ENCODE measurements around the gene POM121L2. TPM values are rescaled to one million over a fixed set of nuclear protein-coding genes. Genes with fewer than 3 reads are reported as not detected.

The POM121L2 gene
- total and polyA plus RNA-seq, 2 donors, result 0.03 TPM; not detected in 1

DNA sequence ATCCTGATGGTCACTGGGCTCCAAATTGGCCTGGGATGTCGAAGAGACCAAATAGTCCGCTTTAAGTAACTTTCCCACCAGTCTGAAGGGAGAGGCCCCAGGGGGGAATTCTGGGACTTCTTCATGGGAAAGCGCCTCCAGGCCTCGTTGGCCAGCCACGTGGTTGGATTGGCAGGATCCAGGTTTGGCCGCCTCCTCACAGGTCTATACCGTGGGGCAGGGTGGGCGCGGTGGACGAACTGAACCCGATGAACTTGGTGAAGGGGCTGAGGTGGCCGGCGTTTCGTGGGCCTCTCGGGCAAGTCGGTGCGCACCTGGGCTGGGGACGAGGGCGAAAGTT lies 297 bp downstream of the POM121L2 start:
- WGBS, result 10% methylated on average over 19 of the region's 19 CpGs
- Histone ChIP-seq H3K4me1 (ENCODE audit: insufficient read depth) (no peaks in the 10 kb centered on the region), H3K27ac (ENCODE audit: low read depth) (no peak overlapping the region), H3K4me3 (ENCODE audit: low read depth, low read length) (no peak overlapping the region), H3K36me3 (ENCODE audit: insufficient read depth) (no peaks in the 10 kb centered on the region)
- DNase-seq (ENCODE audit: extremely low spot score), result no peak

GRCh38 chr6:27303613-27304272 lies 8.3 kb downstream of the POM121L2 start:
- DNase-seq (ENCODE audit: extremely low spot score), result no peak
- Histone ChIP-seq H3K36me3 (ENCODE audit: insufficient read depth) (no peaks in the 10 kb centered on the region), H3K27ac (ENCODE audit: low read depth) (no peak overlapping the region), H3K4me1 (ENCODE audit: insufficient read depth) (no peaks in the 10 kb centered on the region), H3K4me3 (ENCODE audit: low read depth, low read length) (no peak overlapping the region)
- 32% methylated on average over 16 of the region's 16 CpGs for WGBS

DNA sequence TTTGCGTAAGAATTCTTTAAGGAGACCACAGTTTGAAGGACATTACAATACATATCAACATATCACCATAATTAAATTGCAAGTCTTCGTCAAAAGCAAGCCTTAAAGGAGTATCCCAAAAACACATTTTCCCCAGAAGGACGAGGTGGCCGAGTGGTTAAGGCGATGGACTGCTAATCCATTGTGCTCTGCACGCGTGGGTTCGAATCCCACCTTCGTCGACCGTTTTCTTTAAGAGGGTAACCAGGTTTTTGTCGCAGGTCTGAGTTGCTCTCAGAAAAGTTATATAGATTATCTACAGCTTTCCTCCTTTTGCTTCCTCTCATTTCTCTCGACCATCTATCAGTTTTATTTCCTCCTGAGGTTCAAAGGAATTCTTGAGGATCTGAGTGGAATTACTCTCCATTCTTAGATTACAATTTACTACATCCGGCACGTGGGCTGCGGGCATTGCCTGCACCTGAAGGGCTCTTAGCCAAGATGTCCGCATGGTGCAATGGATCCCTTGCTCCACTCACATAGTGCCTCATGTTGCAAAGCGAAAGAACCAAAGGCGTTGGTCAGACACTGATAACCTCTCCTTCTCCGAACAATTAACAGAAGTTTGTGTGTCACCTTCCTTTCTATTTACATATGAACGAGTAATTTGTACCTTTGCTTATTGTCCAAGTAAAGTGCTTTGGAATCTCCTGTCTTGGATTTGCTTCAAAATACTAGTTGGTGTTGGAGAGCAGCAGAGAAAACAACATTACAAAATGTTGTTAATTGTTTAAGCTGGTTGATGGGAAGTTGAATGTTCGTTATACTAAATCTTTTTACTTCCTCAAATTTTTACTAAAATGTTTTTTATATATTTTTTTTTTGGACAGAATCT lies 14.0 kb downstream of the POM121L2 start:
- Histone ChIP-seq H3K4me1 (ENCODE audit: insufficient read depth) (no peaks in the 10 kb centered on the region), H3K4me3 (ENCODE audit: low read depth, low read length) (no peak overlapping the region), H3K27ac (ENCODE audit: low read depth) (no peak overlapping the region), H3K36me3 (ENCODE audit: insufficient read depth) (no peaks in the 10 kb centered on the region)
- DNase-seq (ENCODE audit: extremely low spot score), result no peak
- WGBS, result 20% methylated on average over 22 of the region's 22 CpGs

DNA sequence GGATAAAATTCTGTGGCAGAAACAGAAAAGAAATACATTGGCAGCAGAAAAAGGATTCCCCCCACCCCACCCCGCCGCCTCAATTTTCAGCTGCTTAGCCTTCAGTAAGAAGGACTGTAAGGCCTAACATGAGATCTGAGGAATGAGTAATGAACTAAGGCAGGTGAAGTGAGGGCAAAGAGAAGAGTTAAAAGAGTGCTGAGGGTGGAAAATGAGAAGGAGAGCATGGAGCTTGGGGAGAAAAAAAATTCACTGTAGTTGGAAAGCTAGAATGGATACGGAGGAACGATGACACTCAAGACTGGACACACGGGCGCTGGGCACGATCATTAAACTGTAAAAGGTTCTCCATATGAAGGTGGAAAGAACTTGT lies 14.6 kb downstream of the POM121L2 start:
- Histone ChIP-seq H3K4me1 (ENCODE audit: insufficient read depth) (no peaks in the 10 kb centered on the region), H3K27ac (ENCODE audit: low read depth) (no peak overlapping the region), H3K4me3 (ENCODE audit: low read depth, low read length) (no peak overlapping the region), H3K36me3 (ENCODE audit: insufficient read depth) (no peaks in the 10 kb centered on the region)
- 11% methylated on average over 7 of the region's 7 CpGs for WGBS
- DNase-seq (ENCODE audit: extremely low spot score), result no peak

DNA sequence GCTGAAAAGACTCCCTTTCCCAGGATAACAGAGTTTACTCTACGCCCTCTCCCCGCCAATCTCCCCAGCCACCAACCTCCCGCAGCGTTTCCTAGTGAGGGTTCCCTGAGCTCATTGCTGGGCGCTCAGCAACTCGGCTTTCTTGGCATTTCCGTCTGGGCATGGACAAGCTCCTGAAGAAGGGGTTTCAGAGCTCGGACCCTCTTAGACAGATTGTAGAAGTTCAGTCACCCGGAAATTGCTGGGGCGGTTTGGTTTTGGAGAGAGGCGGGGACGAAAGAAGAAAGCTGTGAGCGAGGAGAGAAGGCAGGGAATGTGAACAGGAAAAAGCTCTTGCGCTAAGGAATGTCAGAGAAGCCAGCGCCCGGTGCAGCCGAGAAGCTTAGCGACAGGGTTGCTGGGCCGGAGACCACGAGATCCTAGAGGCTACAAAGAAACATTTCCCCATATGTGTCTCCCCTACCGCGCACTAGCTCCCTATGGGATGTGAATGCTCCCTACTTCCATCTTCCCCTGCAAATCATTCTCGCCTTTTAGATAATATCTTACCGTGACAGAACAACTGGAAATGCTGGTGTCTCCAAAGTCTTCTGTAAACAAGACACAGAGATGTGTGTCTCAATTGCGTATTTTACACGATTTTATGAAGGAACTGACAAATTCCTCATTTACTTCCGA lies 15.8 kb downstream of the POM121L2 start:
- 2% methylated on average over 27 of the region's 27 CpGs for WGBS
- no peak overlapping the region for H3K27ac ChIP-seq (ENCODE audit: low read depth)
- no peak overlapping the region for H3K4me3 ChIP-seq (ENCODE audit: low read depth, low read length)
- no peak for DNase-seq (ENCODE audit: extremely low spot score)
- H3K4me1 ChIP-seq (ENCODE audit: insufficient read depth), result no peaks in the 10 kb centered on the region
- no peaks in the 10 kb centered on the region for H3K36me3 ChIP-seq (ENCODE audit: insufficient read depth)

GRCh38 chr6:27295301-27296079 lies 16.6 kb downstream of the POM121L2 start:
- no peak overlapping the region for H3K27ac ChIP-seq (ENCODE audit: low read depth)
- H3K36me3 ChIP-seq (ENCODE audit: insufficient read depth), result no peaks in the 10 kb centered on the region
- H3K4me3 ChIP-seq (ENCODE audit: low read depth, low read length), result no peak overlapping the region
- 4% methylated on average over 20 of the region's 20 CpGs for WGBS
- no peaks in the 10 kb centered on the region for H3K4me1 ChIP-seq (ENCODE audit: insufficient read depth)
- DNase-seq (ENCODE audit: extremely low spot score), result no peak

DNA sequence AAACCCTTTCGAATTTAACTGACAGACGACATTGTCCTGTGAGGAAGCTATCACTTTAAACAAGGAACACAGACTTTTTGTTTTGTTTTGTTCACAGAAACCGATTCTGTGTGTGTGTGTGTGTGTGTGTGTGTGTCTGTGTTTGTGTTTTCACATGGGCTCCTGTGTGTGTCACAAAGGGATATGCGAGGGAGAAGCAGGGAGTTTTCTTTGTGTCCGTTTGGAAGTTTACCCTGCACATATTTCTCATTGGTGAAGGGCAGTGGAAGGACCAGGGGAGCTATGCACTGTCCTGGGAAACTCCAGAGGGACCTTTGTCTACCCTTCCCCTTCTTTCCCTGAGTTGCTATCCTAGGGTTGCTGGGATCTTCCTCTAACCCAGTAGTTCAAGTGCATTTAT lies 17.7 kb downstream of the POM121L2 start:
- H3K4me3 ChIP-seq (ENCODE audit: low read depth, low read length), result no peak overlapping the region
- no peak for DNase-seq (ENCODE audit: extremely low spot score)
- H3K4me1 ChIP-seq (ENCODE audit: insufficient read depth), result no peaks in the 10 kb centered on the region
- H3K27ac ChIP-seq (ENCODE audit: low read depth), result no peak overlapping the region
- no peaks in the 10 kb centered on the region for H3K36me3 ChIP-seq (ENCODE audit: insufficient read depth)
- WGBS, result 20% methylated on average over 5 of the region's 5 CpGs

DNA sequence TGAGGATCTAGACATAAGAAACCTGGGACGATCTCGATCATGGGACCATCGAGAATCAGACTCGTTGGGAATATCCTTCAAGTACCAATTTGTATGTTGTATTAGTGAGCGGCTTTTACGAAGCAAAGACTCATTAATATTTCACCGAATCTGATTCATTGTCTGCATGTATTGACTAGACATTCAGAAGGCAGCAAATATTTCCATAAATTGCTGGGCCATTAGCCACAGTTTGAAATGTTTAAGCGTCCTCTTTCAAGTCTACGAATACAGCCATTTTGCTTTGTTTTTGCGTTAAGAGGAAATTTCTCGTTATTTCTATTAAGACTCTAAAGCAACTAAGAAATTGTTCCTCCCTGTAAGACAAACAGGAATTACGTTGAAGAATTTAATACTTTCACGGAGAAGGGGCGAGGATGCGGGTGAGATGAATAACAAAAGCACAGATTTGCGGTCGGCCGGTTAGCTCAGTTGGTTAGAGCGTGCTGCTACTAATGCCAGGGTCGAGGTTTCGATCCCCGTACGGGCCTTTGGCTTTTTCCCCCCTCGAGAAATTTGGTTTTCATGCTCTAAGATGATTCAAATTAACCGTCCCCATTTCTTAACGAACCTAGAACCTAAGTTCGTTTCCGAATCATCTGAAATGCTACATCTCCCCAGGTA lies 18.5 kb downstream of the POM121L2 start:
- no peak overlapping the region for H3K4me3 ChIP-seq (ENCODE audit: low read depth, low read length)

GRCh38 chr6:27290850-27291208 lies 21.2 kb downstream of the POM121L2 start:
- DNase-seq (ENCODE audit: extremely low spot score), result no peak
- Histone ChIP-seq H3K27ac (ENCODE audit: low read depth) (no peak overlapping the region), H3K4me3 (ENCODE audit: low read depth, low read length) (no peak overlapping the region), H3K36me3 (ENCODE audit: insufficient read depth) (no peaks in the 10 kb centered on the region), H3K4me1 (ENCODE audit: insufficient read depth) (no peaks in the 10 kb centered on the region)
- 9% methylated on average over 10 of the region's 10 CpGs for WGBS

More for the DNA sequence above, 18.5 kb downstream of the POM121L2 start:
- H3K27ac ChIP-seq (ENCODE audit: low read depth), result no peak overlapping the region
- no peak for DNase-seq (ENCODE audit: extremely low spot score)
- H3K4me1 ChIP-seq (ENCODE audit: insufficient read depth), result no peaks in the 10 kb centered on the region
- WGBS, result 16% methylated on average over 28 of the region's 28 CpGs
- H3K36me3 ChIP-seq (ENCODE audit: insufficient read depth), result no peaks in the 10 kb centered on the region

DNA sequence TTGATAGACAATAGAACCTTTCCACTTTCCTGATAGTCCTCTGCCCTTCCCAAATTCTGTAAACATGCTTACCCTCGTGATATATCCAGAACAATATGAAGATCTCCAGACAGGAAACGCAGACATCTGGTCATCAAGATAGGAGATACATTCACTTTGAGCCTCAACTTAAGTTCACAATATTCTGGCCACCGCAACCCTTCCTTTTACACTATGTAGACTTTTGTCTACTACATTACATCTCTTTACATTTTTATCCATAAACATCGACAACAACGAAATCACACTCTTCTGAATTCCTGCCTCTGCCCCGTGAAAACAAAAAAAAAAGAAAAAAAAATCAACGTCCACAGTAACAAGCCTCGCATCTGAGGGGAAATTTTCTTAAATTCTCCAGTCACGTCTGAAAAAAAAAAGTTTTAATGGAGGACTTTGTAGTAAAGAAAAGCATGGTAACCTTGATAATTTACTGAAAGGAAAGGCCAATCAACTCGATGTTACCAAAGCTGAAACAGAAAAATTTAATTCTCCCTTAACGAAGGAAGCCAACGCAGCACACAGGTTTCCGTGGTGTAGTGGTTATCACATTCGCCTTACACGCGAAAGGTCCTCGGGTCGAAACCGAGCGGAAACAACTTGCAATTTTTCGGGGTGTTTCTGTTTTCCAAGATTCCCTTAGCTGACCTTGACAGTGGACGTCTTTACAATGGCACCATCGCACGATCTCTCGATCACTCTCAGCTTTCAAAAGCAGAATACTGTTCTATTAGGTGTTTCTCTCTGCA lies 21.8 kb downstream of the POM121L2 start:
- no peak overlapping the region for H3K27ac ChIP-seq (ENCODE audit: low read depth)
- DNase-seq (ENCODE audit: extremely low spot score), result no peak
- H3K4me3 ChIP-seq (ENCODE audit: low read depth, low read length), result no peak overlapping the region
- no peaks in the 10 kb centered on the region for H3K4me1 ChIP-seq (ENCODE audit: insufficient read depth)
- no peaks in the 10 kb centered on the region for H3K36me3 ChIP-seq (ENCODE audit: insufficient read depth)
- 3% methylated on average over 25 of the region's 25 CpGs for WGBS

GRCh38 chr6:27288136-27289044 lies 23.7 kb downstream of the POM121L2 start:
- Histone ChIP-seq H3K4me3 (ENCODE audit: low read depth, low read length) (no peak overlapping the region), H3K27ac (ENCODE audit: low read depth) (no peak overlapping the region), H3K36me3 (ENCODE audit: insufficient read depth) (no peaks in the 10 kb centered on the region), H3K4me1 (ENCODE audit: insufficient read depth) (no peaks in the 10 kb centered on the region)
- no peak for DNase-seq (ENCODE audit: extremely low spot score)
- WGBS, result 1% methylated on average over 33 of the region's 33 CpGs

GRCh38 chr6:27287751-27288135 lies 24.3 kb downstream of the POM121L2 start:
- no peak overlapping the region for H3K27ac ChIP-seq (ENCODE audit: low read depth)
- DNase-seq (ENCODE audit: extremely low spot score), result no peak
- WGBS, result 5% methylated on average over 8 of the region's 8 CpGs
- H3K4me3 ChIP-seq (ENCODE audit: low read depth, low read length), result no peak overlapping the region
- no peaks in the 10 kb centered on the region for H3K36me3 ChIP-seq (ENCODE audit: insufficient read depth)
- no peaks in the 10 kb centered on the region for H3K4me1 ChIP-seq (ENCODE audit: insufficient read depth)

All from urinary bladder (tissue), 4 donors.